ENCODE measurements around the gene FGFR2.

DNA sequence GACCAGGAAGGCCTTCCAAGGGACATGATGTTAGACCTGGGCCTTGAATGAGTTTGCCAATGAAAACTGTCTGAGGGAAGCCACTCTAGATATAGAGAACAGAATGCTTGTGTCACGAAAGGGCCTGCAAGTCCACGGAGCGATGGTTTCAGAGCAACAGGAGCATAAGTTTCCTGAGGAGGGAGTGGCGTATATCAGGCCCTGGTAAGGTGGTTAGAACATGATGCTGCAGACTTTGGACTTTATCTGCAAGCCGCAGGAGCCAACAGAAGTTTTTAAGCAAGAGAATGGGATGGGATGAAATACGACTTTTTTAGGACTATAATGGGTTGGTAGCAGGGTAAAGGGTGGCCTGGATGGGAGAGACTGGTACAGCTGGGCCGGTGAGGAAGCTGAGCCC is 136.0 kb downstream of the FGFR2 start:
- TF ChIP-seq, protein P1, sequence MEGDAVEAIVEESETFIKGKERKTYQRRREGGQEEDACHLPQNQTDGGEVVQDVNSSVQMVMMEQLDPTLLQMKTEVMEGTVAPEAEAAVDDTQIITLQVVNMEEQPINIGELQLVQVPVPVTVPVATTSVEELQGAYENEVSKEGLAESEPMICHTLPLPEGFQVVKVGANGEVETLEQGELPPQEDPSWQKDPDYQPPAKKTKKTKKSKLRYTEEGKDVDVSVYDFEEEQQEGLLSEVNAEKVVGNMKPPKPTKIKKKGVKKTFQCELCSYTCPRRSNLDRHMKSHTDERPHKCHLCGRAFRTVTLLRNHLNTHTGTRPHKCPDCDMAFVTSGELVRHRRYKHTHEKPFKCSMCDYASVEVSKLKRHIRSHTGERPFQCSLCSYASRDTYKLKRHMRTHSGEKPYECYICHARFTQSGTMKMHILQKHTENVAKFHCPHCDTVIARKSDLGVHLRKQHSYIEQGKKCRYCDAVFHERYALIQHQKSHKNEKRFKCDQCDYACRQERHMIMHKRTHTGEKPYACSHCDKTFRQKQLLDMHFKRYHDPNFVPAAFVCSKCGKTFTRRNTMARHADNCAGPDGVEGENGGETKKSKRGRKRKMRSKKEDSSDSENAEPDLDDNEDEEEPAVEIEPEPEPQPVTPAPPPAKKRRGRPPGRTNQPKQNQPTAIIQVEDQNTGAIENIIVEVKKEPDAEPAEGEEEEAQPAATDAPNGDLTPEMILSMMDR (IDR thresholded peaks at IDR 0.05), result no peak
- TF ChIP-seq POLR2A (IDR thresholded peaks at IDR 0.05) (no peak), EP300 (IDR thresholded peaks at IDR 0.05) (no peak)
